Prostate gland (tissue), 2 donors: ENCODE data around the gene RNASE13.

Experiments
- POLR2A ChIP-seq: fragments of 450-650 bp; IDR thresholded peaks from one replicate; pipeline ENCODE4 v1.6.1; 2016; ENCODE audit warnings: antibody characterized with exemption, mild to moderate bottlenecking
- TF ChIP-seq, protein P1 (sequence below), 4 experiments: fragments of 200-600 bp in 2 of 4; fragments of 450-650 bp in 2 of 4; sonication (generic) in 2 of 4; IDR thresholded peaks; 1 replicate in 3 of 4; 2 replicates in 1 of 4; pipeline ENCODE4 v1.5.1; 2016 to 2019; ENCODE audit warnings: antibody characterized with exemption in 4 of 4, mild to moderate bottlenecking in 2 of 4, moderate library complexity in 2 of 4

GRCh38 chr14:21070610-21071224 lies 36.1 kb upstream of the RNASE13 start:
- no peak for TF ChIP-seq POLR2A
- TF ChIP-seq, protein P1, sequence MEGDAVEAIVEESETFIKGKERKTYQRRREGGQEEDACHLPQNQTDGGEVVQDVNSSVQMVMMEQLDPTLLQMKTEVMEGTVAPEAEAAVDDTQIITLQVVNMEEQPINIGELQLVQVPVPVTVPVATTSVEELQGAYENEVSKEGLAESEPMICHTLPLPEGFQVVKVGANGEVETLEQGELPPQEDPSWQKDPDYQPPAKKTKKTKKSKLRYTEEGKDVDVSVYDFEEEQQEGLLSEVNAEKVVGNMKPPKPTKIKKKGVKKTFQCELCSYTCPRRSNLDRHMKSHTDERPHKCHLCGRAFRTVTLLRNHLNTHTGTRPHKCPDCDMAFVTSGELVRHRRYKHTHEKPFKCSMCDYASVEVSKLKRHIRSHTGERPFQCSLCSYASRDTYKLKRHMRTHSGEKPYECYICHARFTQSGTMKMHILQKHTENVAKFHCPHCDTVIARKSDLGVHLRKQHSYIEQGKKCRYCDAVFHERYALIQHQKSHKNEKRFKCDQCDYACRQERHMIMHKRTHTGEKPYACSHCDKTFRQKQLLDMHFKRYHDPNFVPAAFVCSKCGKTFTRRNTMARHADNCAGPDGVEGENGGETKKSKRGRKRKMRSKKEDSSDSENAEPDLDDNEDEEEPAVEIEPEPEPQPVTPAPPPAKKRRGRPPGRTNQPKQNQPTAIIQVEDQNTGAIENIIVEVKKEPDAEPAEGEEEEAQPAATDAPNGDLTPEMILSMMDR (IDR thresholded peaks at IDR 0.05), result no peak
